ENCODE results near the gene ERGIC3. TPM values are rescaled to one million over a fixed set of nuclear protein-coding genes. Genes with fewer than 3 reads are reported as not detected.

Gene ERGIC3
- total RNA-seq, 4 donors from 2014 or later: 121 to 260 (median 189) TPM

GRCh38 chr20:35555951-35556645 lies 14.2 kb downstream of the ERGIC3 start:
- Histone ChIP-seq H3K27ac (no peak overlapping the region), H3K36me3 (peaks cover 21 to 77% (median 23%) of the 10 kb centered on the region in 3 donors)

GRCh38 chr20:35556871-35557270 lies 15.0 kb downstream of the ERGIC3 start:
- no peak for TF ChIP-seq CTCF (IDR thresholded peaks at IDR 0.05)
- TF ChIP-seq POLR2A (IDR thresholded peaks at IDR 0.05): no peak
- H3K9me3 ChIP-seq: no peaks in the 10 kb centered on the region
- no peak overlapping the region for H3K27ac ChIP-seq
- H3K4me3 ChIP-seq: no peak overlapping the region
- 97 to 100% methylated on average over 2 to 5 of the region's 8 CpGs for WGBS, 2 donors
- H3K27me3 ChIP-seq: no peaks in the 10 kb centered on the region
- peaks cover 18 to 69% (median 21%) of the 10 kb centered on the region in 3 donors for H3K36me3 ChIP-seq
- no peak for DNase-seq
- intact Hi-C loops (cut with DNase I): no loop called here
- no peaks in the 10 kb centered on the region for H3K4me1 ChIP-seq

More at GRCh38 chr20:35555951-35556645, 14.2 kb downstream of the ERGIC3 start:
- no peaks in the 10 kb centered on the region for H3K27me3 ChIP-seq
- DNase-seq: no peak
- no peaks in the 10 kb centered on the region for H3K4me1 ChIP-seq
- intact Hi-C loops (cut with DNase I): no loop called here
- H3K9me3 ChIP-seq: no peaks in the 10 kb centered on the region
- H3K4me3 ChIP-seq: no peak overlapping the region
- TF ChIP-seq POLR2A (IDR thresholded peaks at IDR 0.05) (no peak), CTCF (IDR thresholded peaks at IDR 0.05) (no peak)
- WGBS, 2 donors: 94 to 96% methylated on average over 11 to 13 of the region's 21 CpGs

GRCh38 chr20:35558451-35558850 lies 16.6 kb downstream of the ERGIC3 start:
- no peak for DNase-seq
- WGBS, 2 donors: 77 to 84% methylated on average over 2 of the region's 4 CpGs
- intact Hi-C loops (cut with DNase I): no loop called here
- no peaks in the 10 kb centered on the region for H3K27me3 ChIP-seq
- H3K4me1 ChIP-seq: no peaks in the 10 kb centered on the region
- peaks cover 18 to 53% (median 21%) of the 10 kb centered on the region in 3 donors for H3K36me3 ChIP-seq
- H3K4me3 ChIP-seq: no peak overlapping the region
- no peak overlapping the region for H3K27ac ChIP-seq
- no peak for TF ChIP-seq POLR2A (IDR thresholded peaks at IDR 0.05)
- no peak for TF ChIP-seq CTCF (IDR thresholded peaks at IDR 0.05)
- no peaks in the 10 kb centered on the region for H3K9me3 ChIP-seq

- Histone ChIP-seq H3K27me3 (no peaks in the 10 kb centered on the region), H3K27ac (no peak overlapping the region), H3K4me3 (no peak overlapping the region), H3K36me3 (peaks cover 16 to 46% (median 21%) of the 10 kb centered on the region in 3 donors), H3K9me3 (no peaks in the 10 kb centered on the region), H3K4me1 (no peaks in the 10 kb centered on the region)
- TF ChIP-seq CTCF (IDR thresholded peaks at IDR 0.05): no peak
- no peak for TF ChIP-seq POLR2A (IDR thresholded peaks at IDR 0.05)
- intact Hi-C loops (cut with DNase I): no loop called here
- DNase-seq: no peak
- WGBS, 2 donors: 90 to 92% methylated on average over 12 to 20 of the region's 24 CpGs
Observed at GRCh38 chr20:35559042-35559693, 17.3 kb downstream of the ERGIC3 start.

GRCh38 chr20:35560105-35560511 lies 18.2 kb downstream of the ERGIC3 start:
- H3K4me1 ChIP-seq: no peaks in the 10 kb centered on the region
- no peaks in the 10 kb centered on the region for H3K9me3 ChIP-seq
- intact Hi-C loops (cut with DNase I): no loop called here
- H3K27me3 ChIP-seq: no peaks in the 10 kb centered on the region
- TF ChIP-seq CTCF (IDR thresholded peaks at IDR 0.05) (no peak), POLR2A (IDR thresholded peaks at IDR 0.05) (no peak)
- 50 to 64% methylated on average over 5 to 16 of the region's 18 CpGs for WGBS, 2 donors
- H3K36me3 ChIP-seq: peaks cover 13 to 37% (median 21%) of the 10 kb centered on the region in 3 donors
- no peak overlapping the region for H3K27ac ChIP-seq
- H3K4me3 ChIP-seq: no peak overlapping the region
- DNase-seq: no peak

Data from esophagus squamous epithelium (tissue), 5 donors.